Natural killer cell (primary cell): ENCODE measurements around the gene LEF1. TPM values are rescaled to one million over a fixed set of nuclear protein-coding genes. Genes with fewer than 3 reads are reported as not detected.

Source experiments
- ATAC-seq, 3 donors: fragments of 150-1000 bp in 2 of 3; fragments of 200-7000 bp in 1 of 3; cut with Tn5 transposase; 1 replicate in 1 of 3; 2 replicates in 2 of 3; pipeline ENCODE4 v1.10.0; 2021; ENCODE audit warnings: mild to moderate bottlenecking in 2 of 3, moderate library complexity in 2 of 3
- DNase-seq, 2 donors: peaks; one replicate each; pipeline versions ENCODE4 v3.0.0 to v3.0.0-alpha.2; 2013 to 2021; ENCODE audit warnings: mixed read lengths in 1 of 2
- H3K27ac ChIP-seq: one replicate; pipeline ENCODE4 v1.5.1; 2013; ENCODE audit warnings: mild to moderate bottlenecking, low read length
- H3K27me3 ChIP-seq: one replicate; pipeline ENCODE4 v1.6.1; 2013; ENCODE audit warnings: low read length; ENCODE audit not compliant: control insufficient read depth, insufficient read depth
- H3K36me3 ChIP-seq: one replicate; pipeline ENCODE4 v1.6.1; 2013; ENCODE audit warnings: low read length; ENCODE audit not compliant: control insufficient read depth, insufficient read depth
- H3K4me1 ChIP-seq: one replicate; pipeline ENCODE4 v1.6.1; 2013; ENCODE audit warnings: low read length; ENCODE audit not compliant: control insufficient read depth, insufficient read depth
- H3K4me3 ChIP-seq: one replicate; pipeline ENCODE4 v1.5.1; 2013; ENCODE audit warnings: low read length
- H3K9me3 ChIP-seq: one replicate; pipeline ENCODE4 v1.6.1; 2013; ENCODE audit warnings: low read length; ENCODE audit not compliant: control insufficient read depth, insufficient read depth
- H3K27ac Mint-ChIP-seq, 2 donors: one replicate each; pipeline ENCODE4 v1.8.0; 2022; ENCODE audit warnings: mild to moderate bottlenecking in 2 of 2, mixed read lengths in 2 of 2, moderate library complexity in 1 of 2
- H3K27me3 Mint-ChIP-seq, 2 donors: one replicate each; pipeline ENCODE4 v1.8.0; 2022; ENCODE audit warnings: low read depth in 2 of 2, mixed read lengths in 2 of 2
- H3K36me3 Mint-ChIP-seq: one replicate; pipeline ENCODE4 v1.8.0; 2022; ENCODE audit warnings: mixed read lengths
- H3K4me1 Mint-ChIP-seq, 2 donors: one replicate each; pipeline ENCODE4 v1.8.0; 2022; ENCODE audit warnings: mixed read lengths in 2 of 2
- H3K4me3 Mint-ChIP-seq: one replicate; pipeline ENCODE4 v1.8.0; 2022; ENCODE audit warnings: mild to moderate bottlenecking, moderate library complexity, mixed read lengths
- H3K9me3 Mint-ChIP-seq, 2 donors: one replicate each; pipeline ENCODE4 v1.8.0; 2022; ENCODE audit warnings: mixed read lengths in 2 of 2
- WGBS: methylation state at CpG from one replicate; pipeline ENCODE4 v1.1.7; 2013; ENCODE audit warnings: missing lambda C conversion rate; ENCODE audit not compliant: insufficient coverage; 5-methylcytosine and 5-hydroxymethylcytosine counted together
- intact Hi-C: fragments of 100-400 bp; cut with micrococcal nuclease; formaldehyde crosslinking; loops from one replicate; pipeline ENCODE4 v1.14.2; 2022
- total RNA-seq, 4 donors: library from RNA; stranded (reverse); fragments of 120-200 nt in 1 of 4; gene quantifications; one replicate each; pipeline versions ENCODE4 v1.2.3 to v1.2.4, GENCODE V29; 2013 to 2022
- TF ChIP-seq, protein P1 (sequence below): fragments of 200-600 bp; IDR thresholded peaks from one replicate; pipeline ENCODE4 v1.8.0; 2022; ENCODE audit warnings: antibody characterized with exemption

Gene LEF1
- total RNA-seq, 3 donors from 2014 or later (not counting 1 experiment from before 2014, with no cell fraction given) = 18.7 to 39.8 (median 24.5) TPM

DNA sequence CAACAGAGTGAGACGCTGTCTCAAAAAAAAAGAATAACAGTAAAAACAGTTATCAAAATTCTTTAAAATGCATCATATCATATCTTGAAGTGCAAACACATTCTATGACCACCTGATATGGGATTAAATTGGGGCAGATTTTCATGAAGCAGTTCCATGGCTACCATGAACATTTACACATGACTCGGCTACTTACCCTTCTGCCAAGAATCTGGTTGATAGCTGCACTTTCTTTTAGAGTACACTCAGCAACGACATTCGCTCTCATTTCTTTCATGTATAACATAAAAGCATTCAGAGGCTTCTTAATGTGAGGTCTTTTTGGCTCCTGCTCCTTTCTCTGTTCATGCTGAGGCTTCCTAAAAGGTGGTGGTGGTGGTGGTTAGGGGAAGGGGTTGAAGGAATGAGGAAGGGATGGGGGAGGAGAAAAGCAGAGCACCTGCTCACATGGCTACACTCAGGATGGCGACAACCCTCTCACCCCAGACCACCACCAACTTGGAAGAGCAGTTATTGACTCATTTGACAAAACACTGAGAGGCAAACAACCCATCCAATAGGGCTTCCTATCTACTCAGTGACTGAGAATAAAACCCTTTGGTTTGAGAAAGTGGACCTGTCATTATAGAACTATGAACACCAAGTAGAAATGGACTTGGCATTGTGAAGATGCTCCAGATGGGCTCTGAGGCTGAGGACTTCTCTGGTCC lies 90.6 kb downstream of the LEF1 start:
- Histone ChIP-seq H3K4me3 (no peak overlapping the region), H3K9me3 (no peaks in the 10 kb centered on the region), H3K36me3 (peaks cover 4% of the 10 kb centered on the region), H3K4me1 (no peaks in the 10 kb centered on the region), H3K27ac (no peak overlapping the region), H3K27me3 (no peaks in the 10 kb centered on the region)
- intact Hi-C loops = no loop called here
- TF ChIP-seq, protein P1, sequence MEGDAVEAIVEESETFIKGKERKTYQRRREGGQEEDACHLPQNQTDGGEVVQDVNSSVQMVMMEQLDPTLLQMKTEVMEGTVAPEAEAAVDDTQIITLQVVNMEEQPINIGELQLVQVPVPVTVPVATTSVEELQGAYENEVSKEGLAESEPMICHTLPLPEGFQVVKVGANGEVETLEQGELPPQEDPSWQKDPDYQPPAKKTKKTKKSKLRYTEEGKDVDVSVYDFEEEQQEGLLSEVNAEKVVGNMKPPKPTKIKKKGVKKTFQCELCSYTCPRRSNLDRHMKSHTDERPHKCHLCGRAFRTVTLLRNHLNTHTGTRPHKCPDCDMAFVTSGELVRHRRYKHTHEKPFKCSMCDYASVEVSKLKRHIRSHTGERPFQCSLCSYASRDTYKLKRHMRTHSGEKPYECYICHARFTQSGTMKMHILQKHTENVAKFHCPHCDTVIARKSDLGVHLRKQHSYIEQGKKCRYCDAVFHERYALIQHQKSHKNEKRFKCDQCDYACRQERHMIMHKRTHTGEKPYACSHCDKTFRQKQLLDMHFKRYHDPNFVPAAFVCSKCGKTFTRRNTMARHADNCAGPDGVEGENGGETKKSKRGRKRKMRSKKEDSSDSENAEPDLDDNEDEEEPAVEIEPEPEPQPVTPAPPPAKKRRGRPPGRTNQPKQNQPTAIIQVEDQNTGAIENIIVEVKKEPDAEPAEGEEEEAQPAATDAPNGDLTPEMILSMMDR = no peak
- ATAC-seq = no peak
- 63% methylated on average over 4 of the region's 5 CpGs for WGBS
- no peaks in the 10 kb centered on the region for H3K36me3 Mint-ChIP-seq
- DNase-seq = no peak
- peaks cover 0 to 7% of the 10 kb centered on the region in 2 donors for H3K27me3 Mint-ChIP-seq
- no peak overlapping the region for H3K4me3 Mint-ChIP-seq
- no peaks in the 10 kb centered on the region for H3K4me1 Mint-ChIP-seq
- no peak overlapping the region for H3K27ac Mint-ChIP-seq
- H3K9me3 Mint-ChIP-seq = no peaks in the 10 kb centered on the region

DNA sequence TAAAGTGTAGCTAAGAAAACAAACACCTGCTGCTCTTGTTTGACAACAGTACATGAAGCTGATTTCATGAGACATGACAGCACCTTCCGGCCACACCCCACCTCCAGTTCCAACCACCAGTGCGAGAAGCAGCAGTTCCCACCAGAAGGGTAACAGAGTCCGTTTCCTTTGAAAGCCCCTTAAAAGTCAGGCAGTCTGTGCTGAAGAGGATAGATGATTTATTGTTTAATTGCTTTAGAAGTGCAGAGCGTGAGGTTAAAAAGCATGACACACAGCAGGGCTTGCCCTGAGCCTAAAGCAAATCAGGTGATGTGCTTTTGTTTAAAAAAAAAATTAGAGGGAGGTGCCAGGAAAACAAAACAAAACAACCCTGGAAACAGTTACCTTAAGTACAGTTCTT lies 96.4 kb downstream of the LEF1 start:
- Histone ChIP-seq H3K27ac (no peak overlapping the region), H3K36me3 (no peaks in the 10 kb centered on the region), H3K9me3 (no peaks in the 10 kb centered on the region), H3K4me3 (no peak overlapping the region), H3K27me3 (no peaks in the 10 kb centered on the region), H3K4me1 (no peaks in the 10 kb centered on the region)
- H3K36me3 Mint-ChIP-seq = no peaks in the 10 kb centered on the region
- H3K27ac Mint-ChIP-seq = peak overlapping the region in 1 of 2 donors; percentile 13
- intact Hi-C loops = no loop called here
- TF ChIP-seq, protein P1 = no peak
- no peak overlapping the region for H3K4me3 Mint-ChIP-seq
- peaks cover 5 to 9% of the 10 kb centered on the region in 2 donors for H3K4me1 Mint-ChIP-seq
- H3K9me3 Mint-ChIP-seq = no peaks in the 10 kb centered on the region
- H3K27me3 Mint-ChIP-seq = peaks cover 4 to 6% of the 10 kb centered on the region in 2 donors
- ATAC-seq = peak; percentile 50 to 71 (median 55)
- DNase-seq = peak in 1 of 2 donors; percentile 87
- WGBS = 63% methylated on average over 3 of the region's 4 CpGs

DNA sequence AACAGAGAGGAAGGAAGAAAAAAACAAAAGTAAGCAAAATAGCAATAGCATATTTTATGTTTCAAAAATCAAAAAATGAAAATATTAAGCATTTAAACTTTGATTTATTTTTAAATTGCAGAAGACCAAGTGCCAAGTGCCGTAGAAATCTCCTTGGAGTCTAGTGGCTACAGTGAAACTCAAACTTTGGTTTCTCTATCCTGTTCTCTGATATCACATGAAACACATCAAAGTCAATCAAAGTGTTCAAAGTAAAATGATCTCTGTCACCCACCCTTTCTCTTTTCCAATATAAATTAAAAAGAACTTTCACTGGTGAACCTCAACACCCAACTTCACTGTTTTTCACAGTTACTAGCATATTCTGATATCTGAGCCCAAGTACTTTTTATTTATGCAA lies 98.0 kb downstream of the LEF1 start:
- Histone ChIP-seq H3K4me1 (no peaks in the 10 kb centered on the region), H3K27me3 (no peaks in the 10 kb centered on the region), H3K27ac (no peak overlapping the region), H3K36me3 (no peaks in the 10 kb centered on the region), H3K4me3 (no peak overlapping the region), H3K9me3 (no peaks in the 10 kb centered on the region)
- DNase-seq = peak in 1 of 2 donors; percentile 46
- peaks cover 4 to 12% of the 10 kb centered on the region in 2 donors for H3K27me3 Mint-ChIP-seq
- no peak for ATAC-seq
- no peaks in the 10 kb centered on the region for H3K9me3 Mint-ChIP-seq
- H3K4me3 Mint-ChIP-seq = no peak overlapping the region
- no peaks in the 10 kb centered on the region for H3K36me3 Mint-ChIP-seq
- no peak overlapping the region for H3K27ac Mint-ChIP-seq
- peaks cover 5 to 9% of the 10 kb centered on the region in 2 donors for H3K4me1 Mint-ChIP-seq
- 100% methylated on average over 1 of the region's 1 CpG for WGBS
- TF ChIP-seq, protein P1 = no peak
- intact Hi-C loops = no loop called here

DNA sequence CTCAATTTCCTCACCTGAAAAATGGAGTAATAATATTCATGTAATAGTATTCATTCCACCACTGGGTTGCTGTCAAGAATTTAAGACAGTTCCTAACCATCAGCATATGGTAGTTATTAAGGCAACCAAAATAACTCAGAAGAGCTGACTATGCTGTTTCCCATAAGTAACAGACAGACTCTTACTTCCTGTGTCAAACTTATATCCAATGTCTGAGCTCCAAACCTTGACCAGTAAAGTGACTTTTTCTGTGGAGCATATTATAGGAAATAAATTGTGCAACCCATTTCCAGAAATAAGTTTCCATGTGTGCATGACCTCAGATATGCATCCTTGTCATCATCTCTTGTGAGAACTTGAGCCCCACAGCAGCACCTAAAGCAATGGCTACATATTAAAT lies 100.3 kb downstream of the LEF1 start:
- no peak overlapping the region for H3K4me3 ChIP-seq
- peaks cover 5 to 16% of the 10 kb centered on the region in 2 donors for H3K4me1 Mint-ChIP-seq
- TF ChIP-seq, protein P1 = no peak
- intact Hi-C loops = no loop called here
- no peak overlapping the region for H3K27ac Mint-ChIP-seq
- no peak overlapping the region for H3K27ac ChIP-seq
- no peaks in the 10 kb centered on the region for H3K27me3 ChIP-seq
- ATAC-seq = no peak
- H3K9me3 ChIP-seq = no peaks in the 10 kb centered on the region
- peaks cover 4 to 12% of the 10 kb centered on the region in 2 donors for H3K27me3 Mint-ChIP-seq
- H3K4me1 ChIP-seq = no peaks in the 10 kb centered on the region
- H3K9me3 Mint-ChIP-seq = no peaks in the 10 kb centered on the region
- no peak overlapping the region for H3K4me3 Mint-ChIP-seq
- no peaks in the 10 kb centered on the region for H3K36me3 Mint-ChIP-seq
- no peak for DNase-seq
- no peaks in the 10 kb centered on the region for H3K36me3 ChIP-seq
